Caco-2 (cell line): ENCODE results near the gene PDE3B. TPM values are rescaled to one million over a fixed set of nuclear protein-coding genes. Genes with fewer than 3 reads are reported as not detected.
A peak's percentile ranks its signal among the peaks of the same experiment; 100 is the strongest.

ENCODE experiments used
- BruUV-seq: library from RNA; stranded (reverse); fragments of 400-500 nt; replicated peaks from 2 replicates; lab custom pipeline; 2021; lab: Mats Ljungman, UMichigan
- CTCF ChIA-PET: fragments of 300-600 bp; sonication (Branson Sonifier 250); formaldehyde crosslinking; loops from one replicate; lab custom pipeline; 2022; ENCODE audit warnings: antibody characterized with exemption; lab: Charles Lee
- POLR2A ChIA-PET: fragments of 300-600 bp; sonication (Branson Sonifier 250); formaldehyde crosslinking; loops from one replicate; lab custom pipeline; 2022; ENCODE audit warnings: antibody characterized with exemption; lab: Charles Lee
- DNase-seq, 2 experiments: peaks; one replicate each; pipeline versions ENCODE4 v3.0.0 to v3.0.0-alpha.2; 2020 to 2022
- H3K27me3 ChIP-seq: replicated peaks from 2 replicates; pipeline ENCODE4 v1.6.0; 2011; ENCODE audit warnings: low read length; ENCODE audit not compliant: control insufficient read depth, insufficient read depth
- H3K36me3 ChIP-seq: 2 replicates; pipeline ENCODE4 v1.5.1; 2011; ENCODE audit warnings: low read length; ENCODE audit not compliant: control insufficient read depth, insufficient read depth
- H3K4me1 ChIP-seq: fragments of 250-450 bp; sonication (Bioruptor Pico); 2 replicates; pipeline ENCODE4 v1.5.1; 2020; ENCODE audit warnings: mild to moderate bottlenecking
- H3K4me3 ChIP-seq: 2 replicates; pipeline ENCODE4 v1.5.1; 2011; ENCODE audit warnings: low read depth, mild to moderate bottlenecking, control low read depth, low read length
- H3K9me3 ChIP-seq: fragments of 250-450 bp; sonication (Bioruptor Pico); 2 replicates; pipeline ENCODE4 v1.5.1; 2020; ENCODE audit warnings: mild to moderate bottlenecking, moderate library complexity
- H3K27ac Mint-ChIP-seq: one replicate; pipeline ENCODE4 v1.8.0; 2022; ENCODE audit warnings: mixed read lengths; ENCODE audit not compliant: unreplicated experiment
- H3K27me3 Mint-ChIP-seq: one replicate; pipeline ENCODE4 v1.8.0; 2022; ENCODE audit warnings: mixed read lengths; ENCODE audit not compliant: insufficient read depth, unreplicated experiment
- H3K36me3 Mint-ChIP-seq: one replicate; pipeline ENCODE4 v1.8.0; 2022; ENCODE audit warnings: mild to moderate bottlenecking, mixed read lengths; ENCODE audit not compliant: insufficient read depth, unreplicated experiment
- H3K4me1 Mint-ChIP-seq: one replicate; pipeline ENCODE4 v1.8.0; 2022; ENCODE audit warnings: low read depth, mixed read lengths; ENCODE audit not compliant: unreplicated experiment
- H3K4me3 Mint-ChIP-seq: one replicate; pipeline ENCODE4 v1.8.0; 2022; ENCODE audit warnings: mild to moderate bottlenecking, moderate library complexity, mixed read lengths; ENCODE audit not compliant: unreplicated experiment
- H3K9me3 Mint-ChIP-seq: one replicate; pipeline ENCODE4 v1.8.0; 2022; ENCODE audit warnings: mixed read lengths; ENCODE audit not compliant: unreplicated experiment
- CTCF ChIP-seq, 2 experiments: fragments of 200-600 bp in 1 of 2; IDR thresholded peaks; 1 replicate in 1 of 2; 2 replicates in 1 of 2; pipeline versions ENCODE4 v1.5.1 to v1.8.0; 2011 to 2022; ENCODE audit warnings: antibody characterized with exemption in 1 of 2, control low read depth in 1 of 2, inconsistent platforms in 1 of 2, low read depth in 1 of 2, low read length in 1 of 2, mild to moderate bottlenecking in 1 of 2, moderate library complexity in 1 of 2; ENCODE audit not compliant: insufficient read depth in 1 of 2, severe bottlenecking in 1 of 2, unreplicated experiment in 1 of 2
- intact Hi-C: fragments of 100-400 bp; cut with micrococcal nuclease; formaldehyde crosslinking; loops from one replicate; pipeline ENCODE4 v1.10.0; 2022; ENCODE audit not compliant: unreplicated experiment
- total RNA-seq: library from RNA; stranded (reverse); gene quantifications from 2 replicates; pipeline ENCODE4 v1.2.3, GENCODE V29; 2022

The PDE3B gene
- total RNA-seq, 1 experiment from 2014 or later: 21.8 TPM

GRCh38 chr11:14886513-14886912, 242.9 kb downstream of the PDE3B start:
- H3K4me3 Mint-ChIP-seq: peak overlapping the region; percentile 51

GRCh38 chr11:14891143-14892035, 247.8 kb downstream of the PDE3B start:
- intact Hi-C loops: loop anchor here (1.0 to 5.0 kb wide), 4 partner anchors 99 to 371 kb away; partner anchors contain the start of genes PDE3B and PSMA1
- no peaks in the 10 kb centered on the region for H3K36me3 ChIP-seq
- no peak for TF ChIP-seq CTCF (IDR thresholded peaks at IDR 0.05; ENCODE audit: insufficient read depth in 1 of 2, low read depth in 1 of 2, low read length in 1 of 2, severe bottlenecking in 1 of 2, unreplicated experiment in 1 of 2)
- ChIA-PET CTCF (interaction anchor here (0.7 to 2.0 kb wide), 6 partner anchors 17 to 311 kb away, joined by 3 to 31 read pairs (median 3); no protein-coding TSS in a partner anchor), POLR2A (interaction anchor here (0.6 to 1.4 kb wide), 3 partner anchors 17 to 391 kb away, joined by 3 to 8 read pairs (median 3); partner anchors contain the start of gene COPB1)
- DNase-seq: peak; percentile 89 to 94
- H3K36me3 Mint-ChIP-seq: peaks cover 22% of the 10 kb centered on the region
- H3K27ac Mint-ChIP-seq: peak overlapping the region; percentile 88
- H3K4me1 ChIP-seq: peaks cover 32% of the 10 kb centered on the region
- TSS peak; percentile 66 for BruUV-seq
- H3K27me3 Mint-ChIP-seq: no peaks in the 10 kb centered on the region
- H3K27me3 ChIP-seq: no peaks in the 10 kb centered on the region
- H3K4me1 Mint-ChIP-seq: peaks cover 33% of the 10 kb centered on the region
- H3K4me3 ChIP-seq: peak overlapping the region; percentile 78
- H3K9me3 Mint-ChIP-seq: no peaks in the 10 kb centered on the region
- no peaks in the 10 kb centered on the region for H3K9me3 ChIP-seq
- peak overlapping the region; percentile 99 for H3K4me3 Mint-ChIP-seq

More at GRCh38 chr11:14886513-14886912, 242.9 kb downstream of the PDE3B start:
- CTCF ChIA-PET: interaction anchor here (1.0 kb wide), 1 partner anchor 22 kb away, joined by 4 read pairs; no protein-coding TSS in a partner anchor
- Mint-ChIP-seq H3K9me3 (peaks cover 11% of the 10 kb centered on the region), H3K27ac (peak overlapping the region; percentile 59), H3K36me3 (peaks cover 33% of the 10 kb centered on the region), H3K4me1 (peaks cover 34% of the 10 kb centered on the region), H3K27me3 (no peaks in the 10 kb centered on the region)
- TF ChIP-seq CTCF (IDR thresholded peaks at IDR 0.05; ENCODE audit: insufficient read depth in 1 of 2, low read depth in 1 of 2, low read length in 1 of 2, severe bottlenecking in 1 of 2, unreplicated experiment in 1 of 2): no peak
- Histone ChIP-seq H3K36me3 (no peaks in the 10 kb centered on the region), H3K27me3 (no peaks in the 10 kb centered on the region), H3K4me3 (no peak overlapping the region), H3K4me1 (peaks cover 39% of the 10 kb centered on the region), H3K9me3 (no peaks in the 10 kb centered on the region)
- DNase-seq: peak; percentile 67 to 83
- intact Hi-C loops: loop anchor here (1.0 to 5.0 kb wide), 4 partner anchors 16 to 366 kb away; partner anchors contain the start of gene PSMA1
- BruUV-seq: no TSS peak
- POLR2A ChIA-PET: no interaction called here

GRCh38 chr11:14892036-14892556, 248.5 kb downstream of the PDE3B start, which contains the start of gene CYP2R1:
Gene CYP2R1, minus strand, starts transcription at chr11:14892231. Its CDS starts 26 bp downstream, at chr11:14892205.
- intact Hi-C loops: loop anchor here (1.0 to 5.0 kb wide), 3 partner anchors 100 to 372 kb away; partner anchors contain the start of gene PSMA1
- Histone ChIP-seq H3K27me3 (no peaks in the 10 kb centered on the region), H3K4me3 (peak within 1 kb of the TSS; percentile 78), H3K36me3 (no peaks in the 10 kb centered on the region), H3K4me1 (peaks cover 27% of the 10 kb centered on the region), H3K9me3 (no peaks in the 10 kb centered on the region)
- no peak for TF ChIP-seq CTCF (IDR thresholded peaks at IDR 0.05; ENCODE audit: insufficient read depth in 1 of 2, low read depth in 1 of 2, low read length in 1 of 2, severe bottlenecking in 1 of 2, unreplicated experiment in 1 of 2)
- no peaks in the 10 kb centered on the region for H3K27me3 Mint-ChIP-seq
- ChIA-PET POLR2A (interaction anchor here (0.6 to 1.4 kb wide), 3 partner anchors 16 to 392 kb away, joined by 3 to 8 read pairs (median 3); partner anchors contain the start of gene COPB1), CTCF (interaction anchor here (0.7 to 2.0 kb wide), 5 partner anchors 16 to 248 kb away, joined by 3 to 31 read pairs (median 3); no protein-coding TSS in a partner anchor)
- H3K4me1 Mint-ChIP-seq: peaks cover 26% of the 10 kb centered on the region
- no TSS peak for BruUV-seq
- DNase-seq: peak; percentile 99
- H3K36me3 Mint-ChIP-seq: peaks cover 16% of the 10 kb centered on the region
- H3K27ac Mint-ChIP-seq: peak within 1 kb of the TSS; percentile 88
- no peaks in the 10 kb centered on the region for H3K9me3 Mint-ChIP-seq
- peak within 1 kb of the TSS; percentile 99 for H3K4me3 Mint-ChIP-seq
